Colonic mucosa (tissue), 4 donors: ENCODE results near the gene STX10. TPM values are rescaled to one million over a fixed set of nuclear protein-coding genes. Genes with fewer than 3 reads are reported as not detected.

Experiments
- DNase-seq: peaks from one replicate; pipeline ENCODE4 v3.0.0-alpha.2; 2020
- H3K27ac ChIP-seq: fragments of 200-600 bp; one replicate; pipeline ENCODE4 v1.8.0; 2021
- H3K27me3 ChIP-seq: fragments of 200-600 bp; one replicate; pipeline ENCODE4 v1.8.0; 2021
- H3K36me3 ChIP-seq: fragments of 200-600 bp; one replicate; pipeline ENCODE4 v1.8.0; 2021
- H3K4me1 ChIP-seq: fragments of 200-600 bp; one replicate; pipeline ENCODE4 v1.8.0; 2021; ENCODE audit warnings: mild to moderate bottlenecking
- H3K4me3 ChIP-seq: fragments of 200-600 bp; one replicate; pipeline ENCODE4 v1.8.0; 2021
- H3K9ac ChIP-seq, 2 donors: one replicate each; pipeline ENCODE4 v1.7.0; 2013; ENCODE audit warnings: control low read depth in 2 of 2, low read depth in 2 of 2, low read length in 2 of 2
- H3K9me3 ChIP-seq: fragments of 200-600 bp; one replicate; pipeline ENCODE4 v1.8.0; 2021
- intact Hi-C: fragments of 100-400 bp; cut with DNase I; formaldehyde crosslinking; loops from one replicate; pipeline ENCODE4 v1.14.1; 2022
- total RNA-seq, 2 donors: library from RNA; stranded (reverse); fragmentation: NEBNext Ultra II Directional in 1 of 2; extraction: Animal tissue kit (Norgen Biotek cat#: 25700) in 1 of 2; gene quantifications; one replicate each; pipeline ENCODE4 v1.2.1, GENCODE V29; 2021
- TF ChIP-seq, protein P1 (sequence below): fragments of 200-600 bp; IDR thresholded peaks from one replicate; pipeline ENCODE4 v1.8.0; 2022; ENCODE audit warnings: antibody characterized with exemption, mild to moderate bottlenecking
- donor health status: healthy.
- donor health status: DM: no; HTN: no; CAD: no.
- donor health status: DM: no; HTN: no; CAD: no.

STX10 gene
- total RNA-seq, 2 donors from 2014 or later: 51.0 to 78.2 TPM

DNA sequence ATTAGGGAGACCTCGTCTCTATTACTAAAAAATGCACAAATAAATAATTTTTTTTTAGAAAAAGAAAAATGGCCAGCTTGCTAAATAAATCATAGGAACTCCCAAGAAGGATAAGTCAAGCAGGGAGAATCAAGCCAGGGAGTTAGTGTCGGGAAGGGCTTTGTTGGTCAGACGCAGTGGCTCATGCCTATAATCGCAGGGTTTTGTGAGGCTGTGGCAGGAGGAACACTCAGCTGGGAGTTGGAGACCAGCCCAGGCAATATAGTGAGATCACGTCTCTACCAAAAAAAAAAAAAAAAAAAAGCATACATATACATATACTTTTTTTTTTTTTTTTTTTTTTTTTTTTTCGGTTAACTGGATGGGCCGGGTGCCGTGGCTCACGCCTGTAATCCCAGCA is 23.1 kb downstream of the STX10 start:
- Histone ChIP-seq H3K4me3 (no peak overlapping the region), H3K9me3 (no peaks in the 10 kb centered on the region), H3K36me3 (no peaks in the 10 kb centered on the region), H3K9ac (no peak overlapping the region), H3K27me3 (no peaks in the 10 kb centered on the region), H3K4me1 (no peaks in the 10 kb centered on the region), H3K27ac (no peak overlapping the region)
- intact Hi-C loops: no loop called here
- TF ChIP-seq, protein P1, sequence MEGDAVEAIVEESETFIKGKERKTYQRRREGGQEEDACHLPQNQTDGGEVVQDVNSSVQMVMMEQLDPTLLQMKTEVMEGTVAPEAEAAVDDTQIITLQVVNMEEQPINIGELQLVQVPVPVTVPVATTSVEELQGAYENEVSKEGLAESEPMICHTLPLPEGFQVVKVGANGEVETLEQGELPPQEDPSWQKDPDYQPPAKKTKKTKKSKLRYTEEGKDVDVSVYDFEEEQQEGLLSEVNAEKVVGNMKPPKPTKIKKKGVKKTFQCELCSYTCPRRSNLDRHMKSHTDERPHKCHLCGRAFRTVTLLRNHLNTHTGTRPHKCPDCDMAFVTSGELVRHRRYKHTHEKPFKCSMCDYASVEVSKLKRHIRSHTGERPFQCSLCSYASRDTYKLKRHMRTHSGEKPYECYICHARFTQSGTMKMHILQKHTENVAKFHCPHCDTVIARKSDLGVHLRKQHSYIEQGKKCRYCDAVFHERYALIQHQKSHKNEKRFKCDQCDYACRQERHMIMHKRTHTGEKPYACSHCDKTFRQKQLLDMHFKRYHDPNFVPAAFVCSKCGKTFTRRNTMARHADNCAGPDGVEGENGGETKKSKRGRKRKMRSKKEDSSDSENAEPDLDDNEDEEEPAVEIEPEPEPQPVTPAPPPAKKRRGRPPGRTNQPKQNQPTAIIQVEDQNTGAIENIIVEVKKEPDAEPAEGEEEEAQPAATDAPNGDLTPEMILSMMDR: no peak
- no peak for DNase-seq

DNA sequence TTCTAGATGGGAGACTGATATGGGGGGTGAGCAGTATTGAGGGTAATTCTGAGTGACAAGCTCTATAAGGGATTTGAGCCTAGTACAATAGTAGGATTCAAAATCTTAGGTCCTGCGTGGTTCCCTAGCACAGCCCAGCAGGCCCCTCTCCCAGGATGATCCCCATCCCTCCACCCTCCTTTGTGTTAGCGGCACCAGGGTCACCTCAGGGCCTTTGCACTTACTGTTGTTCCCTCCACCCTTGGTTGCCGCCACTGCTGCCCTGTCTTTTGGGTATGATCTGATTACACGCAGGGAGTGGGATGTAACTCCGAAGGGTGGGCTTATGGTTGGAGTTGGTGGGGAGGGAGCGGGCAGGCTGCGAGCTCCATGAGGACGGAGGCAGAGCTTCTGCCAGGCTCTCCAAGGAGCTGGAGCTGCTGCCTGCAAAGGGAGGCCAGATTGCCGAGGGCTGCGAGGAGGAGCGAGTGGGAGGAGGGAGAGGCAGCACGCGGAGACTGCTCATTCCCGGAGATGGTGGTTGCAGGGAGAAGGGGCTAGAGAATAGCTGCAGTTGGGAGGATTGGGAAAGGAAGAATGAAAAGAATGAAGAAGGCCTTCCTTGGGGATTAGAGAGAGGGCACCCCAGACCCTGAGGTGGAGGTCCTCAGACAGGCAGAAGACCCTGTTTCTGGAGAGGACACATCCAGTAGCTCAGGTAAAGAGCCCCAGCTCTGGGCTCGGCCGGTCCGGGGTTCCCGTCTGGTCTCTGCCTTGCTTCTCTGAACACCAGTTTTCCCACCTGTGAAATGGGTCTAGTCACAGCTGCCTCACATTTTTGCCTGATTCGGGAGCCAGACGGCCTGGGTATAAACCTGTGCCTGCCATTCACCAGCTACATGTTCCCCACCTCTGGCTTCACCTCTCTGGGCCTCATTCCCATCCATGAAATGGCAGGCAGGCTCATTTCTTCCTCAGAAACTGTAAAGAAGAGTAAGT is 26.9 kb downstream of the STX10 start:
- intact Hi-C loops: no loop called here
- Histone ChIP-seq H3K9ac (no peak overlapping the region), H3K36me3 (no peaks in the 10 kb centered on the region), H3K27me3 (no peaks in the 10 kb centered on the region), H3K4me3 (no peak overlapping the region), H3K4me1 (peaks cover 7% of the 10 kb centered on the region), H3K9me3 (no peaks in the 10 kb centered on the region), H3K27ac (no peak overlapping the region)
- no peak for DNase-seq
- TF ChIP-seq, protein P1: no peak

DNA sequence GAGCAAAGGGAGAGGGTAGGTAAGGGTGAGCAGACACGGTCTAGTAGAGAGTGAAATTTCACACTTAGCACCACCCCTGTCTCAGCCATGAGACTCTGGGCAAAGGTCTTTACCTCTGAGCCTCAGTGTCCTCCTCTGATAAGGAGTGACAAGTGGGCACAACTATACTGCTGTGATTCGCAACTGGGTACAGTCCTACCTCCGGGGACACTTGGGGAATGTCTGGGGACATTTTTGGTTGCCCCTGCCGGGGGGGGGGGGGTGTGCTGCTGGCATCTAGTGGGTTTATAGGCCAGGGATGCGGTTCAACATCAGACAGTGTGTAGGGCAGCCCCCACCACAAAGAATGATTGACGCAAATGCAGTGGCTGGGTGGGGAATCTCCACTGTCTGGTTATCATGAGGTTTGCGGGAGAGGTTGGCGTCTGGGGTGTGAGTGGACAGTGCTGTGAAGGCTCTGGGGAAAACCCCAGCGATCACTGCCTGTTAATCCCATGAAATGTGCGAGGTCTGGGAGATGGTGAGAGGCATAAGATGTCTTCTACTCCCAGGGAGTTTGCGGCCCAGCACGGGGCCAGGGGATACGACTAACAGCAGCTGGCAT is 27.8 kb downstream of the STX10 start:
- no peak for DNase-seq
- Histone ChIP-seq H3K27ac (no peak overlapping the region), H3K4me1 (peaks cover 7% of the 10 kb centered on the region), H3K27me3 (no peaks in the 10 kb centered on the region), H3K9ac (no peak overlapping the region), H3K36me3 (no peaks in the 10 kb centered on the region), H3K4me3 (no peak overlapping the region), H3K9me3 (no peaks in the 10 kb centered on the region)
- intact Hi-C loops: no loop called here
- TF ChIP-seq, protein P1: no peak

DNA sequence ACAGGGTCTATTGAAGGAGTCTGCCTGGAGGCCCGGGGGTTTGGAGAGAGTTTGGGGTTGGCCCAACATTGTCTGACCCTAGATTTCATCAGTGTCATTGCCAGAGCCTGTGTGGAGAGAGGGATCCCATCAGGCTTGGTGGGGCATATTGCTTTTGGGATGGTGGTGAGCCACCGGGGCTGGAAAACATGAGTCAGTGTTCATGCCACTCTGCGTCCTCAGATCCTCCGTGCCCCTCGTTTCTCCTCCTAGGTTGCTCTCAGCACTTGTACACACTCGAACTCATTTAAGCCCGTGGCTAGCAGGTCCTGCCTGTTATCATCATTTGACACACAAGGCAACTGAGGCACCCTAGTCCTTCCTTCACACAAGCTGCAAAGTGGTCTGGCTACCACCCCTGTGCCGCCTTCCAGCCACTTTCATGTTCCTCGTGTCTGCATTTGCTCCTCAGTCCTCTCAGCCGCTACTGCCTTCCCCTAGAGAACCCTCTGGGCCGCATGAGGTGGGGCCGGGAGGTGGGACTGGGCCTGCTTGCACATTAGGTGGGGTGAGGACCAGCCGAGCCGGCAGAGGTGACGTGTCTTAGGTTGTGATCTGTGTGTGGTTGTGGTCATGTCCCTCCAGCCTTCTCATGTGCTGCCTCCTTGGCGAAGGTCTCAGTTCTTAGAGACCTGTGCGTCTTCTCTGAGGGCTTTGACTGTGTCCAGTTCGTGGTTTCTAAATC is 28.5 kb downstream of the STX10 start:
- TF ChIP-seq, protein P1: no peak

DNA sequence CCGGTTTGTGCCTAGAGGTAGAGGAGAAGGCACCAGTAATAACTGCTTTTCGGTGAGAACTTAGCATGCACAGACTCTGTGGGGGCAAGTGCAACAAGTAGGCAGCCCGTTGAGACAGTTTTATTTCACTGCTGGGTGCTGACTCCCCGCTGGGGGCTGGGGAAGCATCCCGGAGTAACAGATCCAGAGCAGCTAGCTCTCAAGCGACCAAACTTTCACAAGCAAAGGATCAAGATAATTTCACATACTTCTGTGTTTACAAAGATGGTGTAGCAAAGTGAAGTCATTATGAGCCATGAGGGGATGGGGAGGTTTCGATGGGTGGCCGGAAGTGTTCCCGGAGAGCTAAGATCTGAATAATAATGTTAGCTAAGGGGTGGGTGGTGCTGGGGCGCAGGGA is 29.4 kb downstream of the STX10 start:
- Histone ChIP-seq H3K36me3 (no peaks in the 10 kb centered on the region), H3K27ac (no peak overlapping the region), H3K27me3 (no peaks in the 10 kb centered on the region), H3K4me3 (no peak overlapping the region), H3K4me1 (peaks cover 11% of the 10 kb centered on the region), H3K9me3 (no peaks in the 10 kb centered on the region), H3K9ac (no peak overlapping the region)
- TF ChIP-seq, protein P1: no peak
- intact Hi-C loops: no loop called here
- no peak for DNase-seq

More for the DNA sequence above, 28.5 kb downstream of the STX10 start:
- Histone ChIP-seq H3K9me3 (no peaks in the 10 kb centered on the region), H3K27ac (no peak overlapping the region), H3K27me3 (no peaks in the 10 kb centered on the region), H3K36me3 (no peaks in the 10 kb centered on the region), H3K9ac (no peak overlapping the region), H3K4me3 (no peak overlapping the region), H3K4me1 (peaks cover 7% of the 10 kb centered on the region)
- DNase-seq: no peak
- intact Hi-C loops: no loop called here
